ENCODE results near the gene SOSTDC1. TPM values are rescaled to one million over a fixed set of nuclear protein-coding genes. Genes with fewer than 3 reads are reported as not detected.

Gene SOSTDC1
- total RNA-seq, 1 donor from 2014 or later, result 5.4 TPM

GRCh38 chr7:16422917-16423316 lies 42.6 kb downstream of the SOSTDC1 start:
- no peak for DNase-seq (ENCODE audit: extremely low spot score, unreplicated experiment)
- H3K4me3 Mint-ChIP-seq, result no peak overlapping the region
- peak overlapping the region; percentile 27 for H3K27ac Mint-ChIP-seq
- peaks cover 3% of the 10 kb centered on the region for H3K36me3 Mint-ChIP-seq
- H3K9me3 Mint-ChIP-seq, result peaks cover 4% of the 10 kb centered on the region
- no peaks in the 10 kb centered on the region for H3K27me3 Mint-ChIP-seq
- TF ChIP-seq CTCF (conservative IDR thresholded peaks at IDR 0.05), result no peak
- H3K4me1 Mint-ChIP-seq (ENCODE audit: unreplicated experiment), result peaks cover 18% of the 10 kb centered on the region

- Mint-ChIP-seq H3K36me3 (peaks cover 3% of the 10 kb centered on the region), H3K9me3 (peaks cover 4% of the 10 kb centered on the region), H3K4me3 (peak overlapping the region; percentile 84), H3K27me3 (no peaks in the 10 kb centered on the region), H3K27ac (peak overlapping the region; percentile 90), H3K4me1 (ENCODE audit: unreplicated experiment) (peaks cover 18% of the 10 kb centered on the region)
- no peak for TF ChIP-seq CTCF (conservative IDR thresholded peaks at IDR 0.05)
- no peak for DNase-seq (ENCODE audit: extremely low spot score, unreplicated experiment)
Observed at GRCh38 chr7:16422103-16422435, 43.5 kb downstream of the SOSTDC1 start.

- no peaks in the 10 kb centered on the region for H3K27me3 Mint-ChIP-seq
- H3K4me1 Mint-ChIP-seq (ENCODE audit: unreplicated experiment), result peaks cover 18% of the 10 kb centered on the region
- peak; percentile 12 for TF ChIP-seq CTCF (conservative IDR thresholded peaks at IDR 0.05)
- peak within 1 kb of the TSS; percentile 89 for H3K4me3 Mint-ChIP-seq
- peak within 1 kb of the TSS; percentile 90 for H3K27ac Mint-ChIP-seq
- peaks cover 3% of the 10 kb centered on the region for H3K36me3 Mint-ChIP-seq
- DNase-seq (ENCODE audit: extremely low spot score, unreplicated experiment), result no peak
- peaks cover 4% of the 10 kb centered on the region for H3K9me3 Mint-ChIP-seq
Observed at GRCh38 chr7:16421333-16422102, 44.0 kb downstream of the SOSTDC1 start, which contains the start of gene CRPPA. Gene CRPPA, minus strand, starts transcription at chr7:16421538. Its CDS starts 216 bp downstream, at chr7:16421322.

- peaks cover 3% of the 10 kb centered on the region for H3K36me3 Mint-ChIP-seq
- peaks cover 18% of the 10 kb centered on the region for H3K4me1 Mint-ChIP-seq (ENCODE audit: unreplicated experiment)
- peaks cover 4% of the 10 kb centered on the region for H3K9me3 Mint-ChIP-seq
- H3K27me3 Mint-ChIP-seq, result no peaks in the 10 kb centered on the region
- peak; percentile 81 for DNase-seq (ENCODE audit: extremely low spot score, unreplicated experiment)
- TF ChIP-seq CTCF (conservative IDR thresholded peaks at IDR 0.05), result peak; percentile 69
- H3K27ac Mint-ChIP-seq, result peak overlapping the region; percentile 85
- peak overlapping the region; percentile 89 for H3K4me3 Mint-ChIP-seq
Observed at GRCh38 chr7:16420649-16421332, 44.7 kb downstream of the SOSTDC1 start.

GRCh38 chr7:16420329-16420648 lies 45.2 kb downstream of the SOSTDC1 start:
- H3K4me3 Mint-ChIP-seq, result peak overlapping the region; percentile 89
- peaks cover 3% of the 10 kb centered on the region for H3K36me3 Mint-ChIP-seq
- DNase-seq (ENCODE audit: extremely low spot score, unreplicated experiment), result no peak
- TF ChIP-seq CTCF (conservative IDR thresholded peaks at IDR 0.05), result no peak
- H3K27me3 Mint-ChIP-seq, result no peaks in the 10 kb centered on the region
- H3K27ac Mint-ChIP-seq, result peak overlapping the region; percentile 85
- peaks cover 18% of the 10 kb centered on the region for H3K4me1 Mint-ChIP-seq (ENCODE audit: unreplicated experiment)
- H3K9me3 Mint-ChIP-seq, result peaks cover 4% of the 10 kb centered on the region

All from type B pancreatic cell (in vitro differentiated cells).